T-helper 2 cell treated with Interferon-gamma antibody and Interleukin-4, amounts not matched to agents 100 ng/mL and 5 ng/mL, for 36 hours (primary cell): ENCODE data around the gene CDC42. TPM values are rescaled to one million over a fixed set of nuclear protein-coding genes. Genes with fewer than 3 reads are reported as not detected.

Source experiments
- intact Hi-C: fragments of 100-400 bp; cut with micrococcal nuclease; formaldehyde crosslinking; loops from one replicate; pipeline ENCODE4 v1.15.1; 2023
- total RNA-seq: library from RNA; stranded (reverse); gene quantifications from 2 replicates; pipeline ENCODE4 v1.2.3, GENCODE V29; 2022

CDC42 gene
- total RNA-seq, 1 donor from 2014 or later = 395 TPM

DNA sequence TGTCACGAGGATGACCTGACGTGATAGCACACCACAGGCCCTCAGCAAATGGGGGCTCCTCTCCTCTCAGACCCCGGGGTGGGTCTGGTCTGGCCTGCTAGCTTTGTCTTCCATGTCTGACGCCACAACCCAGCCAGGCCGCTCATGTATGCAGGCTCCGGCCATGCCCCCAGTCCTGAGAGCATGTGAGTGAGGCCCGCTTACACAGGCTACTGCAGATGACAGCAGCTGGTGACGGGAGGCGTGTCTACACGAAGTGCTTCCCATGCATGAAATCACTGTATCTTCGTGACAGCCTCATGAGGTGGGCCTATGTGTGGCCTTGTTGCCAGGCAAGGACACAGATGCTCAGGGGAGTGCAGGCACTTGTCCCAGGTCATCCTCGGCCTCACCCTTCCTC is 74.0 kb downstream of the CDC42 start:
- intact Hi-C loops = no loop called here

DNA sequence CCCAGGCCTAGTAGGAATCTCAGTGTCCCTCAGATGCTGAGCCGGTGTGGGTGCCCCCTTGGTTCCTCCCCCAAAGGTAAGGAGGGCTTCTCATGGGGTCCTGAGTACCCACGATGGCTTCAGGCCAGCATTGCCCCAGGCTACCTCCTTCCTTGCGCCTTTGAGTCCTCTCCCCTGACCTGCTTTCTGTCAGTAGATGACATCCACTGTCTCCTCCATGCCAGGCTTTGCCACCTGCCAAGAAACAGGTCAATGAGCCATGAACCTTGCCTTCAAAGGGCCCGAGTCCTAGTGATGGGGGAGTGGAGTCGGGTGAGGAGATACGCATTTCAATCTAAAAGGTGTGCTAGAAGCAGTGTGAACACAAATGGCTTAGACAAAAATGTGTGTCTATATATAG is 74.7 kb downstream of the CDC42 start:
- intact Hi-C loops = no loop called here

DNA sequence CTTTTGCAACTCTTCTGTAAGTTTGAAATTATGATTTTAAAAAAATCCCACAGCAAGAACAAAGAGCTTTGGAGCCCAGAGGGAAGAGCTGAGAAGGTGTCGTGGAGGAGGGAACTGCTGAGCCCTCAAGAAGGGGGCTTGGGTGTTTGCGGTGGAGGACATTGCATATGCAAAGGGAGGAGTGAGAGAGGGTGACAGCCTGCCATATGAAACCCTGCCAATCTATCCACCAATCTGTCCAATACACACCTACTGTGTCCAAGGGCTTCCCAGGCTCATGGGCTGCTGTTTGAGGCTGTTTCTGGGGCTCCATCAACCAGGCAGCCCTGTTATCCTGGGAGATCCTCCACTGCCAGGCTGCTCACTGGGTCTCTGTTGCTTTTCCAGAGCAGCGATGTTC is 75.2 kb downstream of the CDC42 start:
- intact Hi-C loops = no loop called here

DNA sequence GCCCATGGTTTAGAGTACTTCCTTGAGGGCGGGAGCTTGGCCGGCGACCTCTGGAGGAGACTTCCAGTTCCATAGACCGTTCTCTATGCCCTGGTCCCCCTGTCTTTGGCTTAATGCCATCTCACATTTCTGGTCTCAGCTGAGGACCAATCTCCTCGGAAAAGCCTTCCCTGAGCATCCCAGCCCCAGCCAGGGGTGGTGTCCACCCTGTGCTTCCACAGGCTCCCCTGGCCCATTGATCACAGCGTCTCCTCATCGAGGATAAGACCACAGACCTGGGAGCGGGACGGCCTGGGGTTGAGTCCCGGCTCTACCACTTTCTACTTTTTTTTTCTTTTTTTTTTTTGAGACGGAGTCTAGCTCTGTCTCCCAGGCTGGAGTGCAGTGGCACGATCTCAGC is 75.9 kb downstream of the CDC42 start:
- intact Hi-C loops = no loop called here

GRCh38 chr1:22129501-22130117 is 77.1 kb downstream of the CDC42 start:
- intact Hi-C loops = no loop called here

GRCh38 chr1:22131062-22131461 is 78.6 kb downstream of the CDC42 start:
- intact Hi-C loops = no loop called here

GRCh38 chr1:22131875-22132486 is 79.5 kb downstream of the CDC42 start:
- intact Hi-C loops = loop anchor here (2.0 kb wide), 2 partner anchors 285 to 511 kb away; partner anchors contain the start of gene C1QC

GRCh38 chr1:22132517-22133235 is 80.2 kb downstream of the CDC42 start:
- intact Hi-C loops = loop anchor here (2.0 kb wide), 2 partner anchors 284 to 510 kb away; partner anchors contain the start of gene C1QC

- intact Hi-C loops = loop anchor here (2.0 kb wide), 2 partner anchors 283 to 509 kb away; partner anchors contain the start of gene C1QC
Measured at GRCh38 chr1:22133247-22133930, 80.9 kb downstream of the CDC42 start.

DNA sequence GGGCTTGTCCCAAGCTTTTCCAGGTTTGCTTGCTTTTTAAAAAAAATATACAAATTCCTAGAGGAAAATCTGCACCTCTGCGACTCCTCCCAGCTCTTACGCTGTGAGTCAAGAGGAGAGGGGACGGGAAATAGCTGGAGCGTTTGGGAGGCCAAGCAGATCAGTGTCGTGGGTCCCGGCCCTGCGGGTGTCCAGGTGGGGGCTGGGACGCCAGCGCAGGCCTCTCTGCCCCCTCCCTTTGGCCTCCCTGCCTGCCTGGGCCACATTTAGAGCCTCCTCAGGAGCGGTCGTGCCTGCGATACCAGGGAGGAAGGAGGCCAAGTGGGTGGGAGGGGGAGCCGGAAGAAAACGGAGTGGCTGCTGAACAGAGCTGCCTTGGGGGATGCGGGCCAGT is 81.4 kb downstream of the CDC42 start:
- intact Hi-C loops = loop anchor here (2.0 kb wide), 2 partner anchors 283 to 509 kb away; partner anchors contain the start of gene C1QC

DNA sequence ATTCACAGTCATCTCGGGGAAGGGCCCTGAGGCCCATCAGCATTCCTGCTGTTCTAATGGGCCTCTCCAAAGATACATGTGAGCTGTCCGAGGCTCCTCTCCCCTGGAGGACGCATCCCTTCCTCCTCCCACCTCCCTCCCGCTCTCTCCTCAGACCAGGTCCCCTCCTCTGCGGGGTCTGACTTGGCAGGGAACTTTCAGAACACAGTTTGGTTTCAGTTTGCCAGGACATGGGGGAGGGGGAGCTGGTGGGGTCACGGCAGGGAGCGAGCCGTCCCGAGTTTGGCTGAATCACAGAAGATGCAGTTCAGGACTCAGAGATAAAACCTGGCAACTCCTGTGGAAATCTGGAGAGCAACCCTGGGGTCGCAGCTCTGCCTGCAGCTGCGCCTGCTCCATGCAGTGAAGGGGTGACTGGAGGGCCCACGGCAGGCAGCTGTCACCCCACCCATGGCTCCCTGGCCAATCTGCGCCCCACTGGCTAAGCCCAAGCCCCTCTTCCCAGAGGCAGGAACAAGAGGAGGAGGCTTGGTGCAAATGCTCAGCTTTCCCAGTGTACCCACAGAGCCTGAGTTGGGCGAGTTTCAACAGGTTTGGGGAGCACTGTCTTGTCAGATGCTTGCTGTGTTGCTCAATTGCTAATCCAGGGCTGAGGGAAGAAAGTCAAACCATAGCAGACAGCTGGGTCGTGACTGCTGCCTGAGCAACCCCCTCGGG is 84.7 kb downstream of the CDC42 start:
- intact Hi-C loops = no loop called here

DNA sequence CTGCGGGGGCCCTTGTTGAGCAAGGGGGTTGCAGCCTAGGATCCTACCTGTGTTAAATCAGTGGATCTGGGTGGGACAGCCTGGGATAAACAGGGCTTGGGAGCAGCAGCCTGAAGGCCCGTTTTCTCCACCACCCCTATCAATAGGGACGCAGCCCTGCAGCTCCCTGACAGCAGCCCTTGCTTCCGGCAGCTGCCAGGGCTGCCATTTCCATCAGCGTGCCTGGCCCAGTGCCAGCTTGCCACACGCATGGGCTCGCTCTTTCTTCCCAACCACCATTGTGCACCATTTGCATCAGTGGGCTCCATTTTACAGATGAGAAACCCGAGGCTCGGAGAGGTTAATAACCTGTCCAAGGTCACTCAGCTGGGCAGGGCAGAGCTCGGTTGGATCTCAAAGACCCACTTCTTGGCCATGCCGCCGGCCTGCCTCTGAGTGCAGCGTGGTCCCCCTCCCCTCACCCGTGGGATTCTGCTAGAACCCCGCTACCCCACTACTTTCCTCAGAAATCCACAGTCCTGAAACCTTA is 86.6 kb downstream of the CDC42 start:
- intact Hi-C loops = no loop called here

DNA sequence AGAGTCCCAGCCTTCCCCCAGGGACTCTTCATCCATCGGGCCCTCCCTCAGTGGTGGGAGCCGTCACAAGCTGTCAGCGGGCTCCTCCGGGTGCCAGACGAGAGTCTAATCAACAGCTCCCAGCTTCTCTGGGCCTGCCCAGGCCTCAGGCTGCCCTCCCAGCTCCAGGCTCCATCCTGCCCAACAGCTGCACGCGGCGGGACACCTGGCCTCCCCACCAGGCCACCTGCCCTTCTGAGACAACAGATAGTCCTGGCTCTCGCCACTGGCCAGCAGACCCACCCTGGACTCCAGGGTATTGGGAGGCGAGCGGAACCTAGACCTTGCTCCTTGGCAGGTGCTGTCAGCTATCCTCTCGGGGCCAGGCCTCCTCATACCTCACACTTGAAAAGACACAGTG is 87.3 kb downstream of the CDC42 start:
- intact Hi-C loops = no loop called here

Other genes starting within 250 kb of the CDC42 start
- gene LDLRAD2, start 240.4 kb upstream of the CDC42 start, total RNA-seq = 0.05 TPM in 1 of 2 replicates, not detected in the other
- 0.91 and 1.3 TPM in 2 replicates for gene HSPG2, start 115.4 kb upstream of the CDC42 start, total RNA-seq
- not detected in 2 replicates for gene CELA3B, start 75.7 kb upstream of the CDC42 start, total RNA-seq
- not detected in 2 replicates for gene CELA3A, start 51.1 kb upstream of the CDC42 start, total RNA-seq
- gene WNT4, start 90.4 kb downstream of the CDC42 start, total RNA-seq = not detected in 2 replicates